CD1c-positive myeloid dendritic cell (primary cell): ENCODE results near the gene CAMK1D.
"Not testable (repeated sequence)": the region's sequence is repeated elsewhere in the genome, so short reads cannot be mapped to it uniquely, and the experiment has no call there.

Experiments used
- DNase-seq: peaks from one replicate; pipeline ENCODE4 v3.0.0-alpha.2; 2016; ENCODE audit errors: extremely low spot score

Gene CAMK1D

DNA sequence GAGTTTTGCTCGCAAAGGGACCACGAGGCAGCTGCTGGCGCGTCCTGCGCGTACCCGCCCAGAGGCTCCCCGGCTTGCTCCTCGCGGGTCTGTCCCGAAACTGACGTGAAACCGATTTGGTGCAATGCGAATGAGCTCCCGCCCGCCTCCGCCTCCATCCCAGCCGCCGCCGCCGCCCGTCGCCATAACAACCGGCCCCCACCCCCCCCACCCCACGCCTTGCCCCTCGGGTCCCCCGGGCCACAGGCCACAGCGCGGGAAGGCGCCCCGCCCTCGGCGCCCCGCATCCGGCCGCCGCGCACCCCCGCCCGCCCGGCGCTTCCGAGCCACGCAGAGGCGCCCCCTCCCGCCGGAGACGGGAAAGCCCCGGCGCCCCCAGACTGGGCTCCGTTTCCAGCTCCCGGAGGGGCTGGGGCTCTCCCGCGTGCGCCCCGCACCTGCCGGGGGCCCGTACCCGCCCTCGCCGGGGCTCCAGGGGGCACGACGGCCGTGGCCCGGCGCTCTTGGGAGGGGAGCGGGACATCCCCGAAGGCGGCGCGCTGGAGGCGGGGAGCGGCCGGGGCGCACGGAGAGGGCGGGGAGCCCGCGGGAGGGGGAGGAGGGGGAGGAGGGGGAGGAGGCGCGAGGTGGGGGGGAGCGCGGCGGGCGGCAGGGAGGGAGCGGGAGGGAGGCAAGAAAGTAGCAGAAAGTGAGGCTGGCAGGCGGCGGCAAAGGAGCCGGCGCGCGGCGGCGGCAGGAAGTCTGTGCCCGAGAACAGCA lies at the start of gene CAMK1D:
CAMK1D (plus strand) TSS at position 678 of the 759 bp plus-strand sequence.
- peak; percentile 88 for DNase-seq

DNA sequence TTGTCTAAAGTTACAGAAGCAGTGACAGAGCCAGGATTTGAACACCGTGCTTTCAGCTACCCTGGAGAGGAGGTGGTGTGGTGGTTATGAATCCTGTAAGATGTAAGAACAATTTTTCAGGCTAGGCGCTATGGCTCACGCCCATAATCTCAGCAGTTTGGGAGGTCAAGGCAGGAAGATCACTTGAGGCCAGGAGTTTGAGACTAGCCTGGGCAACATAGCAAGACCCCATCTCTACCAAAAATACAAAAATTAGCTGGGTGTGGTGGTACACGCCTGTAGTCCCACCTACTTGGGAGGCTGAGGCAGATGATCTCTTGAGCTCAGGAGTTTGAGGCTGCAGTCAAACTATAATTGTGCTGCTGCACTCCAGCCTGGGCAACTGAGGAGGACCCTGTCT lies 48.3 kb upstream of the CAMK1D start:
- DNase-seq: not testable (repeated sequence)

DNA sequence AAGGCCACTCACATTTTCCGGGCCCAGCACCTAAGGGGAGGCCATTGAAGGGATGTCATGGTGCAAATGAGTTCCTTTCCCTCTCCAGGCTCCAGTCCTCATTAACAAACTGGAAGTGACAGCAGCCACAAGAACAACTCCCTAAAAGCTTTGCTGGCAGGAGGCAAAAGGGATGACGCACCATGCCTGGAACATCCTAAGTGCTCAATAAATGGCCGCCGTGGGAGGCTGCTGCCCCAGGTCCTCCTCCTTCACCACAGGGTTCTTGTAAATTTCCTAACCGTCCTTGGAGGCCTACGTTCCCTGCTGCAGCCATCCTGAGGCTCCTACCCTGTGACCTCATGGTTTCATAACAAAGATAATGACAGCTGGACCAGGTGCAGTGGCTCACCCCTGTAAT lies 41.3 kb upstream of the CAMK1D start:
- DNase-seq: peak; percentile 16

DNA sequence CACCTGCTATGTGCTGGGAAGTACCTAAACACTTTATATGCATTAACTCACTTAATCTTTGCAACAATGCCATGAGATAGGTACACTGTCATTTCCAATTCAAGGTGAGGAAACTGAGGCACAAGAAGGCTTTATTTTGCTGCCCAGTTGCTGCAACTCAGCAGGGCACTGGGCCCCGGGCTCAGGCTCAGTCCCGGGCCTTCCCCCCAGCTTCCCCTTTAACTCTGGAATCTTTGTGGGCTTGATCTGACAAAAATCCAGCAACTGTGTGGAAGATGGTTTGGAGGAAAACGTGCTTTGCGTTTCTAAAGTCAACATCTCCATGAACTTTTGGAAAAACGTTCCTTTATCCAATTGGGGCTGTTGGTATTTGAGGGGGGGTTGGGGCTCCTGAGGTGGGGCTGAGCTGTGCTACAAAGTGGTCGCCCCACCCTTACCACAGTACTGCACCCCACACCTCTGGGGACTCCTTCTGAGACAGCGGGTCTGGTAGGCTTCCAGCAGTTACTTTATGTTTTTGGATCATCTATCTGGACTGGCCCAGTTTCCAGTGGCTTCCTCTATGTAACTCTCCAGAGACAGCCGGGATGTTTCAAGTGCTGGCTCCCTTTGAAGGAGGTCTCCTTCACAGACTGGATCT lies 40.5 kb upstream of the CAMK1D start:
- no peak for DNase-seq

DNA sequence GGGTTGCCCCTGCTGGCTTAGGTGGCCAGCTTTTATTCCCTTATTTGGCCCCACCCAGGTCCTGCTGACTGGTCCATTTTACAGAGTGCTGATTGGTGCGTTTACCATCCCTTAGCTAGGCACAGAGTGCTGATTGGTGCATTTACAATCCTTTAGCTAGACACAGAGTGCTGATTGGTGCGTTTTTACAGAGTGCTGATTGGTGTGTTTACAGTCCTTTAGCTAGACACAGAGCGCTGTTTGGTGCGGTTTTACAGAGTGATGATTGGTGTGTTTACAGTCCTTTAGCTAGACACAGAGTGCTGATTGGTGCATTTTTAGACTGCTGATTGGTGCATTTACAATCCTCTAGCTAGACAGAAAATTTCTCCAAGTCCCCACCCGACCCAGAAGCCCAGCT lies 39.6 kb upstream of the CAMK1D start:
- DNase-seq: not testable (repeated sequence)

DNA sequence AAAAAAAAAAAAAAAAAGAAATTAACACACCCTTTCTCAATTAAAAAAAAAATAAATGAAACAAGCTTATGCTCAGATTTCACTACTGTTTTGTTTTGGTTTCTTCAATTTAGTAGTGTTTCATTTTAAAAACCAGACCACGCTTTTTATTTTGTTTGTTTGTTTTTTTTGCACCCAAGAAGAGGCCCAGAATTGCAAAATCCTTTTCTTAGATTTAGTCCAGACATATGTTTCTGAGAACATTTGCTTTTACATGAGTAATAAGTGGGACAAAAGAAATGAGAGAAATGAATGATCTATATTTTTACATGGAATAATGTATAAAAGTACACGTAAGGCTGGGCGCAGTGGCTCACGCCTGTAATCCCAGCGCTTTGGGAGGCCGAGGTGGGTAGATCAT lies 34.5 kb upstream of the CAMK1D start:
- DNase-seq: no peak

DNA sequence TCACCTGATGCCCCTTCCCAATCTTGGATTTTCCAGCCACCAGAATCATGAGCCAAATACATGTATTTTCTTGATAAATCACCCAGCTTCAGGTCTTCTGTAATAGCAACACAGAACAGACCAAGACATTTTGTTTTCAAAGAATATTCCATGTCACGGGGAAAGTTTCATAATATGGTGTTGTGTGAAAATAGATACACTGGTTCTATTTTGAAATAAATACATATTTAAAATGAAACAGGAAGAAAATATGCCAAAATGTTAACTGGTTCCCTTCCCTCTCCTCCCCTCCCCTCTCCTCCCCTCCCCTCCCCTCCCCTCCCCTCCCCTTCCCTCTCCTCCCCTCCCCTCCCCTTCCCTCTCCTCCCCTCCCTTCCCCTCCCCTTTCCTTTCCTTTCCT lies 30.3 kb upstream of the CAMK1D start:
- DNase-seq: peak; percentile 68

DNA sequence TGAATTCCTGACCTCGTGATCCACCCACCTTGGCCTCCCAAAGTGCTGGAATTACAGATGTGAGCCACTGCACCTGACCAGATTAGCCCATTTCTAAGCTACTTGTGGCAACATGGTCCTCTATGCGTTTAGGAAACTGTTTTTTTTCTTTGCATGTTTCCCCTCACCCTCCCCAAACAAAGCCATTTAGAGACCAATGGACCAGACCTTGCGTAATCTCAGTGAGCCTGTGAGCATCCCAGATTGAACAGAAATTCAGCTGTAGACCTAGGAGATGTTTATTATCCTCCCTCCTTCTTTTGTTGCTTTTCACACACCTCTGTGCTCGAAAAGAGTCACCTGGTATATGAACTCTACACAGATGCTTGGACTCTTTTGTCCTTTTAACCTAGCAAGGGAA lies 28.5 kb upstream of the CAMK1D start:
- DNase-seq: no peak

DNA sequence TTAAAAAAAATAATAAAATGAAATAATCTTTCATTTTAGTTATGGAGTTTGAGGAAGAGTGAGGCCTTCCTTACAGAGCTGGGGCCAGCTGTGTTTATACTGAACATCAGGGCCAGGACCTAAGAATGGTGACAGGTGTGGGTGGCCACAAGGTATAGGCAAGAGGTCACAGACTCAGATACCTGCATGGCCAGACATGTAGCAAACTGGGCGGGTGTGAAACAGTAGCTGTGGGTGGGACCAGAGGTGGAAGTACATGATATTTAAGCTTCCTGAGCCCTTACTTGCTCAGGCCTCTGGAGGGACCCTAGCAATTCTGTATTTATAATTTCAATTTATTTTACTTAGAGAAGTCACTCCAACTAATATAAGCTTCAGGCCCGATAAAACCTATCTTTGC lies 27.7 kb upstream of the CAMK1D start:
- no peak for DNase-seq

DNA sequence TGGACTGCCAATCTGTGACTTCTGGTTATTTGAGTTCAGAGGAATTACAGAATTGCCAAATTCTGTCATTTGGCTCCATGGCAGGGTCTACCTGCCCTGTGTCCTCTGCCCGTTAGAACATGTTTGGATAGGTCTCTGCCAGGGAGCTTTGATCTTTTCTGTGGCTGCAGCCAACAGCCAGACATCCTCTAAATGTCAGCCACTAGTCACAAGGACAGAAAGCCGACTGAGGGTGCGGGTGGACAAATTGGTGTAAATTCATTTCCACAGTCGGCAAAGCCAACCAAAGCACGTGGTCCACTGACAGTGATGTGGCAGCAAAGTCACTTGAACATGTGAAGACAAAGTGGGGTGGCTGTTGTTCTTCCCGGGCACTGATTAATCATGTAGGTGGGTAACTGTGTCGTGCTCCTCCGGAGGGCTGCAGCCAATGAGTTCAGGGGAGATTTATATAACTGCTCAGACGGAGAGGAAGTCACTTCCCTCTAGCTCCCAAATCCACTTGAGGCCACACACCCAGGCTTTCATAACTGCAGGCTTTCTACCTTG lies 26.7 kb upstream of the CAMK1D start:
- DNase-seq: peak; percentile 39

DNA sequence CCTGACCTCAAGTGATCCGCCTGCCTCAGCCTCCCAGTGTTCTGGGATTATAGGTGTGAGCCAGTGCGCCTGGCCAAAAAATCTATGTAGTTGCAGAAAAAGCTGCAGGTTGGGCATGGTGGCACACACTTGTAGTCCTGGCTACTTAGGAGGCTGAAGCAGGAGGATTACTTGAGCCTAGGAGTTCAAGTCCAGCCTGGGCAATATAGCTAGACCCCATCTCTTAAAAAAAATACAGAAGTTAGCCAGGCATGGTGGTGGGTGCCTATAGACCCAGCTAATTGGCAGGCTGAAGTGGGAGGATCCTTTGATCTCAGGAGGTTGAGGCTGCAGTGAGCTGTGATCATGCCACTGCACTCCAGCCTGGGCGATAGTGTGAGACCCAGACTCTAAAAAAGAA lies 24.8 kb upstream of the CAMK1D start:
- no peak for DNase-seq

DNA sequence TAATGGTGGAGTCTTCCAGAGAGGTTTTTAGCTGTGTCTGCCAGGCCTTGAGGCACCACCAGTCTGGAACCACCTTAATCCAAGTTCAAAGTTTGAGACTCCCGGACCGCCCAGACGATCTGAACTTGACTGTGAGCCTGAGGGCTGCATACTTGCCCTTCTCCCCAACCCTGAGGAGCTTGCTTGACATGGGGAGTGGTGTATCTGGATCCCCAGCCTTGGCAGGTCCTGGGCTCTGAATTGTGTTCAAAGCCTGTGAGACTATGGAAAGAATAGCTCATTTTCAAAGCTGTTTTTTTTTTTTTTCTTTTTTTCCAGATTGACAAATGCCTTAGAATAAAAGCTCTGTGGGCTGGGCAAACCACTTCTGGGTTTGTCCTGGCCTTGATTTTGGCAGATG lies 22.3 kb upstream of the CAMK1D start:
- no peak for DNase-seq

DNA sequence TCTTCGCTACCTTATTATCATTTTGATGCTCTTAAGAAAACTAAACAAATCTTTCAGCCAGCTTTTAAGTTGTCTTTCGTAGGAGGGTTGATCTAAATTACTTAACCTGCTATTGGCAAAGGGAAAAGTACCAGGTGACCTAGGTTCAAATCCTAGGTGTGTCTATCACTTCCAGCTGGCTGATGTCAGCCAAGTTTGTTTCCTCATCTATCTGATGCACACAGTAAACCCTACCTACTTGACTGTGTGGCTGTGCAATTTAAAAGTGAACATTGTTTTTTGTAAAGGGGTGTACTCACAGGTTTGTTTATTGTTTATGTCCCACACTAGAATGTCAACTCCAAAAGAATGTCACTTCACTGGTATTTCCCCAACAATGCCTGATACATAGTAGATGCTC lies 21.9 kb upstream of the CAMK1D start:
- no peak for DNase-seq

DNA sequence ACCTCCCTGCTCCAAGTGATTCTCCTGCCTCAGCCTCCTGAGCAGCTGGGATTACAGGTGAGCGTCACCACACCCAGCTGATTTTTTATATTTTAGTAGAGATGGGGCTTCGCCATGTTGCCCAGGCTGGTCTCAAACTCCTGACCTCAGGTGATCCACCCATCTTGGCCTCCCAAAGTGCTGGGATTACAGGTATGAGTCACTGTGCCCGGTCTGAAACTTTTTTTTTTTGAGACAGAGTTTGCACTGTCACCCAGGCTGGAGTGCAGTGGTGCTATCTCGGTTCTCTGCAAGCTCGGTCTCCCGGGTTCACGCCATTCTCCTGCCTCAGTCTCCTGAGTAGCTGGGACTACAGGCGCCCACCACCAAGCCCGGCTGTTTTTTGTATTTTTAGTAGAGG lies 21.0 kb upstream of the CAMK1D start:
- DNase-seq: not testable (repeated sequence)

DNA sequence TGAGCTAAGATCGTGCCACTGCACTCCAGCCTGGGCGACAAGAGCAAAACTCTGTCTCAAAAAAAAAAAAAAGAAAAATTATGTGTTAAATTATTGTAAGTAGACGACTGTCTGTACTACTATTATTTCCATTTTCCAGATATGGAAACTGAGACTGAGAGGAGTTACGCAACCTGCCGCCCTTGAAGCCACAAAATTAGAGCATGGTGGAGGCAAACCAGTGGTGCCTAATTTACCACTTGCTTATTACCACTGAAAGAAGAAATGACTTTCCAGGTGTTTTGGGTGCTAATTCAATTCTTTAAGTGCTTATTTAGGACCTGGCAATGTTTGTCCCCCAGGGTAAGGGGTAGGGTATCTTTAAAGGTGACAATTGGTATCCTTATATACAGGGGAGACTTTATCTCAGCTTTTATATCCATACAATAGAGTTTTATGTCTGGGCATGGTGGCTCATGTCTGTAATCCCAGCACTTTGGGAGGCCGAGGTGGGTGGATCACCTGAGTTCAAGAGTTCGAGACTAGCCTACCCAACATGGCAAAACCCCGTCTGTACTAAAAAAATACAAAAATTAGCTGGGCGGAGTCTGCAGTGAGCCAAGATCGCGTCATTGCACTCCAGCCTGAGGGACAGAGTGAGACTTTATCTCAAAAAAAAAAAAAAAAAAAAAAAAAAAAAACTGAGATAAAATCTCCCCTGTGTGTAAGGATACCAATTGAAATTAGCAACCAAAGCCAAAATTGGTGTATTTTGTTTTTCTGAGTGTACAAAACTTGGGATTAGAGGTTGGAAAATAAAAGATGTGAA lies 16.6 kb upstream of the CAMK1D start:
- DNase-seq: no peak

DNA sequence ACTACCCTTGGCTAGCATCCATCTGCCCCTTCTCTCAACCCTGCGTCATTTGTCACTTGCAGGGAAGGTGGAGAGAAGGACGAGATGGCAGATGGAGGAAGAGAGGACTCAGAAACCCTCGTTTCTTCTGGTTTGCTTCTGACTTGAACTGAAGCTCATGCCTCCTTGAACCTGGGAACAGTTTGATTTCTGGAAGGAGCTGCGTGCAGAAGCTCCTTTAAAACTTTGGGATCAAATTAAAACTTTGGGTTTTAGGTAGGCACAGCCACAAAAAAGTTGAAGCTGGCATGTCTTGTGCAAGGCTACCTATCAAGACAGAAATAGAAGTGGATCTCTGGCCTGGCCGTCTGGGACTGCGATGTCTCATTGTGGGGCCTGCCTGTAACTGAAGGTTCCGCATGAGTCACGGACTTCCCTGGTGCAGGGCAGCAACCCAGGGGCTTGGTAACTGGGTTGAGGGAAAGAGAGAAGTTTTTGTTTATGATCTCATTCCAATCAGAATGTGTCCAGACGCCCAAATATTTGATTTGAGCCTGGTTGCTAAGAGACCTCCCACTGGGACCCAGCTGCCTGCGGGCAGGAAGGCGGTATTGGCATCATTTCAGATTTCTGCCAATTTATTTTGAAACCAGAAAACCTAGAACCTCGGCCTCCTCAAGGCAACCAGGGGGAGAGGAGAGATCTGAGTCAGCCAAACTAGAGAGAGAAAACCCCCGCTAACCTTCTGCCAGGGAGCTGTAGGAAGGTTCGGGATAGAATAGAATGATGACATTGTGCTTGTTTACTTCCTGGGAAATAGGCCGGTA lies 15.8 kb upstream of the CAMK1D start:
- DNase-seq: peak; percentile 97

DNA sequence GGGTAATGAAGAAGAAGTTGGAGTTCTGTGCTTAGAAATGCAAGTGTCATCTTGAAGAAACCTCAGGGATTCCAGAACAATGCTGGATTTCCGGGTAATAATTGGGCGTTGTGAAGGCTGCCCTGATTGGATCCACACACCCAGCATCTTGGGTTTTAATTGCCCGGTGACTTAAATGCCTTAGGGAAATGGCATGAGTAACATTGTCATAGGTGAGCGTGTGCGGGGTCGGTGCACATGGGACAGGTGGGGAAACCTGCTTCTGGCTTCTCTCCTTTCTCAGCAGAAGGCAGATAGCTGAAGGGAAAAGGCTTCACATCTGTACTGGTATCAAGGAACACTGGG lies 15.2 kb upstream of the CAMK1D start:
- DNase-seq: no peak

DNA sequence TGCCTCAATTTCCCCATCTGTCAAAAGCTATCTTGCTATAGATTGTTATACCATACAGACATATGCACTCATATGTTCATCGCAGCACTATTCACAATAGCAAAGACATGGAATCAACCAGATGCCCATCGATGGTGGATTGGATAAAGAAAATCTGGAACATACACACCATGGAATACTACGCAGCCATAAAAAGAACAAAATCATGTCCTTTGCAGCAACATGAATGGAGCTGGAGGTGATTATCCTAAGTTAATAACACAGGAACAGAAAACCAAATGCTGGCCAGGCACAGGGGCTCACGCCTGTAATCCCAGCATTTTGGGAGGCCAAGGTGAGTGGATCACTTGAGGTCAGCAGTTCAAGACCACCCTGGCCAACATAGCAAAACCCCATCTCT lies 14.2 kb upstream of the CAMK1D start:
- DNase-seq: not testable (repeated sequence)

DNA sequence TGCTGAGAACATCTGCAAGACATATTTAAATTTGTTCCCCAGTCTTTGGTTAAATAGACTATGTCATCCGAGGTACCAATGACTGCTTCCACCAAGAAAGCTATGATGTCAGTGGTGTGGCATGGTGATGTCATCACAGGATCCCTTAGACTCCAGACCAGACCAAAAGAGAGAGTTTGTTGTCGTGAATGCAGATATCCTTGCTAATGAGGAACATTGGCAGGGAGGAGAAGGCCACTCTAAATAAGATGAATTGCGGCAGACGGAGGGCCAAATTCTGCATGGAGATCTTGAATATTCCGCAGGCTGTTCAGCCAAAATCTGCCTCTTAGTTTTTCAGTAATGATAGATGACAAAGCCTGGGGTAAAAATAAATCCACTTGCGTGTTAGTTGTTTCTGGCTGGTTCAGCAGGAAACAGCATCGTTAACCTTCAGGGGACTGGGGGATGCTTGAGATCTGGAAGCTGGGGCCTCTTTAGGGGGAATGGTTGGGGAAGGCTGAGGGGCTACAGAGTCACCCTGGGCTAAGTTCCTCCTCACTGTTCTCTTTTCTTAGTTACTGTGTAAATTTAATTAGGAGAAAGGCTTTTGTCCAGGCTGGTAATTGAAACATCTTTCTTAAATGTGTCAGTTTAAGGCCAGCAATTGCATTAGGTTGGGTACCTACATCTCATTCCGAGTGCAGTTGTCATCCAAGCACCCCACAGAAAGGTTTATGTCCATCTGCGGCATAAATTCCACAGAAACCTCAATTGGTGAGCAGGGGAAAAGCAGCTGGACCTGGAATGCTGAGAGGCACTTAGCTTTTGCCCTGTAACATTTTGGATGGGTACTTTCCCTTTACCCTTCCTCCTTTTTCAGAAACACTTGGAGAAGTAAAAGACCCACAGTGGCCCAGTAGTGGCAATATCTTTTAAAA lies 11.6 kb upstream of the CAMK1D start:
- peak; percentile 11 for DNase-seq

DNA sequence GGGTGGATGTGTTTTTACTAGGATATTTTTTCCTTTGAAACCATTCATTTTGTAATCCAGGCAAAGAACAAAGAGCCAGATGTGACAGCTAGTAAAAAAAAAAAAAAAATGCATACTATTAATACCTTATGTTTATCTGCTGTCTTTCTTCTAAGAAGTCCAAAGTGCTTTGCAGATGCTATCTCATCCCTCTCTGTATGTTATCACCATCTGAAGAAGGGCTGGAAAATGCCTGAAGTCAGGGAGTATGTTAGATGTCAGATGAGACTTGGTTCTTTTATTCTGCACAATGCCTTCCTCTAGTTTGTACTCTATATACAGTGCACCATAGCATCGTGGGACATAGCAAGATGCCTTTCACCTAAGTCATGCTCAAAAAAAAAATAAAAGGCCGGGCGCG lies 10.4 kb upstream of the CAMK1D start:
- no peak for DNase-seq

DNA sequence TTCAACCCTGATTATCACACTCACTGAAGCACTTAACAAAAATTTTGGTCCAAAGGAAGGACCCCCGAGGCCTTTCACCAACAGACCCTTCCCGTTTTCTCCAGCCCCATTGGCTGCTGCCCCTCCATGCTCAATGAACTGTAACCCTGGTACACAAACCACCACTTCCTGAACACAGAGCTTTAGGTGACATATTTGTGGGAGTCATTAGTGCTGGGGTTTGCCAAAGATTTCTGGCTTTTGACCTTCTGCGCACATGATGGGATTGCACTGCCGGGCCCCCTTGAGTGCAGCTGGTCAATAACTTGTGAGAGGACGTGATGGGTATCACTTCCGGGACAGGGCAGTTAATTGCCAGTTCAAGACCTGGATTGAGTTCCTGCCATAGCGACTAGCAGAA lies 9.0 kb upstream of the CAMK1D start:
- no peak for DNase-seq
